ENCODE data around the gene TUBGCP6. TPM values are rescaled to one million over a fixed set of nuclear protein-coding genes. Genes with fewer than 3 reads are reported as not detected.

The TUBGCP6 gene
- total RNA-seq, 1 experiment from 2014 or later, result 38.6 TPM

DNA sequence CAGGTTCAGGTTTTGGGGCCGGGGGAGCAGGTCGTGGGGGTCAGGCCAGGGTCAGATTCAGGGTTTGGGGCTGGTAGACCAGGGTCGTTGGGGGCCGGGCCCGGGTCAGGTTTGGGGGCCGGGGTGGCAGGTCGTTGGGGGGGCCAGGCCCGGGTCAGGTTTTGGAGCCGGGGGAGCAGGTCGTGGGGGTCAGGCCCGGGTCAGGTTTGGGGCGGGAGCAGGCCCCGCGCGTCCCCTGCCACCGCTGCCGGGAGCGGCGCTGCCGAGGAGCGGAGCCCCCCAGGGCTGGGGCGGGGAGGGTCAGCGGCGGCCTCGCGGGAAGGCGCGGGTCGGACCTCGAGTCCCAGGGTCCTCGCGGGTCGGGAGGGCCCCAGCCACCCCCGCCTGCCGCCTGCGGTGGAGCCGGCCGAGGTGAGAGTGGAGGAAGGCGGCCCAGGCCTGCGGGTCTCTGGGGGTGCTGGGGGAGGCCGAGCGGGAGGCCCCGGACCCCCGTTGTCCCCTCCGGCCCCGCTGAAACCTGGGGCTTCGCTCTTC lies 58.6 kb downstream of the TUBGCP6 start:
- H3K27me3 ChIP-seq (ENCODE audit: insufficient read depth, low read length), result no peaks in the 10 kb centered on the region
- CTCF ChIA-PET, result no interaction called here
- peak overlapping the region; percentile 93 for H3K4me2 ChIP-seq (ENCODE audit: low read length)
- intact Hi-C loops (cut with micrococcal nuclease), result no loop called here
- peaks cover 6% of the 10 kb centered on the region; the same call in 1 of the 2 replicates for H4K20me1 ChIP-seq (ENCODE audit: insufficient read depth)
- DNase-seq (ENCODE audit: low read depth, low spot score), result no peak
- RAD21 ChIA-PET (ENCODE audit: low non-redundant PET in 1 of 2, low total read pairs in 2 of 2, uncharacterized antibody in 2 of 2, unreplicated experiment in 2 of 2), result no interaction called here
- TF ChIP-seq, protein P1, sequence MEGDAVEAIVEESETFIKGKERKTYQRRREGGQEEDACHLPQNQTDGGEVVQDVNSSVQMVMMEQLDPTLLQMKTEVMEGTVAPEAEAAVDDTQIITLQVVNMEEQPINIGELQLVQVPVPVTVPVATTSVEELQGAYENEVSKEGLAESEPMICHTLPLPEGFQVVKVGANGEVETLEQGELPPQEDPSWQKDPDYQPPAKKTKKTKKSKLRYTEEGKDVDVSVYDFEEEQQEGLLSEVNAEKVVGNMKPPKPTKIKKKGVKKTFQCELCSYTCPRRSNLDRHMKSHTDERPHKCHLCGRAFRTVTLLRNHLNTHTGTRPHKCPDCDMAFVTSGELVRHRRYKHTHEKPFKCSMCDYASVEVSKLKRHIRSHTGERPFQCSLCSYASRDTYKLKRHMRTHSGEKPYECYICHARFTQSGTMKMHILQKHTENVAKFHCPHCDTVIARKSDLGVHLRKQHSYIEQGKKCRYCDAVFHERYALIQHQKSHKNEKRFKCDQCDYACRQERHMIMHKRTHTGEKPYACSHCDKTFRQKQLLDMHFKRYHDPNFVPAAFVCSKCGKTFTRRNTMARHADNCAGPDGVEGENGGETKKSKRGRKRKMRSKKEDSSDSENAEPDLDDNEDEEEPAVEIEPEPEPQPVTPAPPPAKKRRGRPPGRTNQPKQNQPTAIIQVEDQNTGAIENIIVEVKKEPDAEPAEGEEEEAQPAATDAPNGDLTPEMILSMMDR (IDR thresholded peaks at IDR 0.05 in 2 of 3, conservative IDR thresholded peaks at IDR 0.05 in 1 of 3; ENCODE audit: borderline replicate concordance in 1 of 3, insufficient read depth in 1 of 3, low read depth in 2 of 3, low read length in 2 of 3), result no peak
- TF ChIP-seq ZFX (IDR thresholded peaks at IDR 0.05), result peak; percentile 39; the same call in 1 of the 2 replicates
- ATAC-seq, result no peak
- no peaks in the 10 kb centered on the region for H3K9me3 ChIP-seq (ENCODE audit: control insufficient read depth in 1 of 2, insufficient read depth in 1 of 2, low read depth in 1 of 2, low read length in 2 of 2)
- H3K36me3 ChIP-seq (ENCODE audit: control insufficient read depth in 1 of 2, insufficient read depth in 2 of 2, low read length in 2 of 2), result no peaks in the 10 kb centered on the region
- H2AFZ ChIP-seq (ENCODE audit: low read depth, low read length, poor library complexity, severe bottlenecking), result no peak overlapping the region
- H3K9me2 ChIP-seq (ENCODE audit: insufficient read depth), result no peaks in the 10 kb centered on the region
- peak overlapping the region; percentile 81 for H3K27ac ChIP-seq (ENCODE audit: low read depth, low read length)
- no TSS peak for BruUV-seq (replicated peaks)
- H3K4me1 ChIP-seq (ENCODE audit: control insufficient read depth in 1 of 2, insufficient read depth in 2 of 2, low read length in 2 of 2), result peaks cover 35 to 59% of the 10 kb centered on the region in 2 experiments
- H3K4me3 ChIP-seq (replicated peaks in 1 of 2; ENCODE audit: low read depth in 1 of 2, low read length in 2 of 2), result peak overlapping the region; percentile 74 to 85
- H3K9ac ChIP-seq (ENCODE audit: low read length), result peak overlapping the region; percentile 90
- H3K79me2 ChIP-seq (ENCODE audit: insufficient read depth, low read length), result peaks cover 51% of the 10 kb centered on the region
- POLR2A ChIA-PET, result no interaction called here

DNA sequence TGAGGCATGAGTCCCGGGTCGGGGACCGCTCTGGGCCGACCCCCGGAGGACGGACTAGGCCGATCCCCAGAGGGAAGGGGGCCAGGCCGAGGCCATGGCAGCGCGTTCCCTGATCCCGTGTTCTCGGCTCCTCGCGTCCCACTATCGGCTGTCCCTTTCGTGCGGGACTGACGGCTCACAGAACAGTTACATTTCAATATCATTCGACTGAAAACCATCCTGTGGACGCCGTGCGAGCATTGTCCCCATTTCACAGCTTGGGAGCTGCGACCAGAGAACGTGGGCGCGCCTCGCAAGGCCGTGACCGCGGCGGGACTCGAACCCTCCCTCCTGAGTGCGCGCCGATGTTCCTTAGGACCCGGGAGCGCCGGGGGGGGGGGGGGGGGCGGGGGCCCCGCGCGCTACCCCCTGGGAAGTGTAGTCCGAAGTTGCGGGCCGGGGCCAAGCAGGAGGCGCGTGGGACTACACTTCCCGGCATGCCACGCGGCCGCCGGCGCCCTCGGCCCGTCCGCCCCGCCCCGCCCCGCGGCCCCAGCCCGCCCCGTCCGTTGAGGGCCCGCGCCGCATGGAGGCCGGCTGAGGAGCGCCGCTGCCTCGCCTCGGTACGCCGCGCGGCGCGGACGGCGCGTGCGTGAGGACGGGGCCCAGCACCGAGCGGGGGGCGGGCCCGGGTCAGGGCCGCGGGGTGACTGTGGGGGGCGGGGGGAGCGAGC lies 59.3 kb downstream of the TUBGCP6 start, which contains the start of gene TRABD:
Gene TRABD, plus strand, starts transcription at position 539 of the 713 bp plus-strand sequence. CDS start 7,148 bp downstream, outside the sequence.
- RAD21 ChIA-PET (ENCODE audit: low non-redundant PET in 1 of 2, low total read pairs in 2 of 2, uncharacterized antibody in 2 of 2, unreplicated experiment in 2 of 2), result no interaction called here
- TF ChIP-seq POLR2A (IDR thresholded peaks at IDR 0.05; ENCODE audit: borderline replicate concordance, extremely low read depth, insufficient read depth, insufficient read length) (peak; percentile 50), ELF1 (IDR thresholded peaks at IDR 0.05; ENCODE audit: borderline replicate concordance, low read depth) (no peak), POLR2AphosphoS5 (IDR thresholded peaks at IDR 0.05; ENCODE audit: low read depth, low read length) (peak; percentile 33; the same call in 1 of the 2 replicates), YY1 (IDR thresholded peaks at IDR 0.05; ENCODE audit: extremely low read depth, insufficient replicate concordance, low read depth, low read length) (peak; percentile 40)
- peak; percentile 70 for ATAC-seq

More for the DNA sequence above, 59.3 kb downstream of the TUBGCP6 start, which contains the start of gene TRABD:
- ChIA-PET POLR2A (no interaction called here), CTCF (no interaction called here)
- Histone ChIP-seq H3K79me2 (ENCODE audit: insufficient read depth, low read length) (peaks cover 43% of the 10 kb centered on the region), H3K9ac (ENCODE audit: low read length) (peak within 1 kb of the TSS; percentile 90), H3K27me3 (ENCODE audit: insufficient read depth, low read length) (no peaks in the 10 kb centered on the region), H3K4me2 (ENCODE audit: low read length) (peak within 1 kb of the TSS; percentile 93), H3K4me1 (ENCODE audit: control insufficient read depth in 1 of 2, insufficient read depth in 2 of 2, low read length in 2 of 2) (peaks cover 31 to 52% of the 10 kb centered on the region in 2 experiments), H3K36me3 (ENCODE audit: control insufficient read depth in 1 of 2, insufficient read depth in 2 of 2, low read length in 2 of 2) (no peaks in the 10 kb centered on the region), H3K9me3 (ENCODE audit: control insufficient read depth in 1 of 2, insufficient read depth in 1 of 2, low read depth in 1 of 2, low read length in 2 of 2) (no peaks in the 10 kb centered on the region), H3K4me3 (replicated peaks in 1 of 2; ENCODE audit: low read depth in 1 of 2, low read length in 2 of 2) (peak within 1 kb of the TSS; percentile 74 to 85), H3K27ac (ENCODE audit: low read depth, low read length) (peak within 1 kb of the TSS; percentile 81), H2AFZ (ENCODE audit: low read depth, low read length, poor library complexity, severe bottlenecking) (no peak within 1 kb of the TSS), H4K20me1 (ENCODE audit: insufficient read depth) (no peaks in the 10 kb centered on the region; the same call in 1 of the 2 replicates), H3K9me2 (ENCODE audit: insufficient read depth) (no peaks in the 10 kb centered on the region)
- intact Hi-C loops (cut with micrococcal nuclease), result no loop called here
- DNase-seq (ENCODE audit: low read depth, low spot score), result peak; percentile 70
- no TSS peak for BruUV-seq (replicated peaks)

Data from HCT116 (cell line).